PC-9 (cell line): ENCODE data around the gene HOXA9. TPM values are rescaled to one million over a fixed set of nuclear protein-coding genes. Genes with fewer than 3 reads are reported as not detected.

Experiments
- BruUV-seq: library from RNA; stranded (reverse); fragments of 400-500 nt; replicated peaks from 2 replicates; lab custom pipeline; 2021; lab: Mats Ljungman, UMichigan
- CTCF ChIA-PET: fragments of 300-600 bp; sonication (Branson Sonifier 250); formaldehyde crosslinking; loops from one replicate; lab custom pipeline; 2022; ENCODE audit warnings: antibody characterized with exemption; lab: Charles Lee
- POLR2A ChIA-PET: fragments of 300-600 bp; sonication (Branson Sonifier 250); formaldehyde crosslinking; loops from one replicate; lab custom pipeline; 2022; ENCODE audit warnings: antibody characterized with exemption; ENCODE audit not compliant: unreplicated experiment; lab: Charles Lee
- DNase-seq, 2 experiments: peaks; one replicate each; pipeline versions ENCODE4 v3.0.0 to v3.0.0-alpha.2; 2015 to 2022; ENCODE audit warnings: mixed read lengths in 1 of 2
- H2AFZ ChIP-seq: fragments of 200-600 bp; sonication (generic); 2 replicates; pipeline ENCODE4 v1.8.1; 2017; ENCODE audit warnings: antibody characterized with exemption
- H3F3A ChIP-seq: fragments of 200-600 bp; sonication (generic); 2 replicates; pipeline ENCODE4 v1.8.1; 2017; ENCODE audit warnings: antibody characterized with exemption, mild to moderate bottlenecking, low read depth; ENCODE audit not compliant: insufficient read depth
- H3K27ac ChIP-seq: fragments of 200-600 bp; sonication (generic); 2 replicates; pipeline ENCODE4 v1.6.1; 2016; ENCODE audit warnings: mixed run types
- H3K27me3 ChIP-seq: fragments of 200-600 bp; sonication (generic); 2 replicates; pipeline ENCODE4 v1.6.1; 2016; ENCODE audit warnings: low read depth, mixed run types; ENCODE audit not compliant: insufficient read depth
- H3K36me3 ChIP-seq: fragments of 200-600 bp; sonication (generic); 2 replicates; pipeline ENCODE4 v1.6.1; 2016; ENCODE audit warnings: low read depth, mixed run types
- H3K4me1 ChIP-seq: fragments of 200-600 bp; sonication (generic); replicated peaks from 2 replicates; pipeline ENCODE4 v1.6.1; 2016; ENCODE audit warnings: mixed run types; ENCODE audit not compliant: insufficient read depth
- H3K4me2 ChIP-seq: fragments of 200-600 bp; sonication (generic); 2 replicates; pipeline ENCODE4 v1.6.1; 2017; ENCODE audit warnings: mixed run types
- H3K4me3 ChIP-seq: fragments of 200-600 bp; sonication (generic); 2 replicates; pipeline ENCODE4 v1.6.1; 2016; ENCODE audit warnings: mixed run types
- H3K79me2 ChIP-seq: fragments of 200-600 bp; sonication (generic); 2 replicates; pipeline ENCODE4 v1.6.1; 2017; ENCODE audit warnings: low read depth, mixed run types
- H3K9me2 ChIP-seq: fragments of 200-600 bp; sonication (generic); 2 replicates; pipeline ENCODE4 v1.8.1; 2017; ENCODE audit warnings: mild to moderate bottlenecking; ENCODE audit not compliant: insufficient read depth
- H3K9me3 ChIP-seq: fragments of 200-600 bp; sonication (generic); 2 replicates; pipeline ENCODE4 v1.8.1; 2016; ENCODE audit warnings: low read depth; ENCODE audit not compliant: insufficient read depth
- H4K20me1 ChIP-seq: fragments of 200-600 bp; sonication (generic); 2 replicates; pipeline ENCODE4 v1.8.1; 2017; ENCODE audit not compliant: insufficient read depth
- CTCF ChIP-seq: fragments of 200-600 bp; sonication (generic); conservative IDR thresholded peaks from 2 replicates; pipeline ENCODE4 v1.6.1; 2017; ENCODE audit warnings: mixed run types, antibody characterized with exemption, mild to moderate bottlenecking, moderate library complexity
- EZH2 ChIP-seq: fragments of 200-600 bp; sonication (generic); IDR thresholded peaks from 2 replicates; pipeline ENCODE4 v1.8.0; 2017; ENCODE audit warnings: antibody characterized with exemption, low read depth
- intact Hi-C: fragments of 100-400 bp; cut with micrococcal nuclease; formaldehyde crosslinking; loops from one replicate; pipeline ENCODE4 v1.10.0; 2022; ENCODE audit not compliant: unreplicated experiment
- total RNA-seq: library from RNA; stranded (reverse); gene quantifications from 2 replicates; pipeline ENCODE4 v1.2.3, GENCODE V29; 2021

Gene HOXA9
- total RNA-seq, 1 experiment from 2014 or later, result 2.5 TPM

DNA sequence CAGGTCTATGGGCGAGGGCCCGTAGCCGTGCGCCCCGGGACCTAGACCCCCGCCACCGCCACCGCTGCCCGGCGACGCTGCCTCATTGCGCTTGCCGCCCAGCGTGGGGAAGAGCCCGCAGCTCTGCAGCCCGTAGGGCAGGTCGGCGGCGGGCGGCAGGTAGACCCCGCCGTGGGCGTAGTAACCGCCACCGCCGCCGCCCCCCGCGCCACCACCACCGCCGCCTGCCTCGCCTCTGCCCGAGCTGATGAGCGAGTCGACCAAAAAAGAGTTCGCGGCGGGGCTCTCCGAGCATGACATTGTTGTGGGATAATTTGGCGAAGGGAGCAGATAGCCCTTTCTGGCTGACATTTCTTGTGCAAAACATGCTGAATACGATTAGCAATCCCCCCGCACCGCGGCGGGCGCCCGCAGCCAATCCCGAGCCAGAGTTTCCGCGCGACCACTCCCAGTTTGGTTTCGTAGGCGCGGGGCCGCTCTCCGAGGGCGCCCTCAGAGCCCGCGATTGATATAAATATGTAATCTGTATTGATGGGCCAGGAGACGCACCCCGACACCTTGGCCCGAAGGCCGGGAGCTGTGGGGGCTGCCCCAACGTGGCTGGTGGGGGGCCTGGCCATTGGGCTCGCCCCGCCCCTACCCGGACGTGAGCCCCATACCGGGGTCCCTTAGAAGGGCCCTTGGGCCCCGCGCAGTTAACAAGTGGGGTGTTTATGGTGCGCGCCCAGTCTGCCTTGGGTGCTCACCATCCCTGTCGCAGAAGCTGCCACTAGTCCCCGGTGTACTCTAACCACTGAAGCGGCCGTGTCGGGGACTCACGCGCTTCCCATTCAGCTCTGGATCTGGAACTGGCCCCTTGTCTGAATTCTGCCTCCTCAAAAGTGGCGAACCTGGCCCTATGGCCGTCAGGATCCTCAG is 8.9 kb upstream of the HOXA9 start, which contains the start of gene HOXA10:
TSS of gene HOXA10 (minus strand) at position 365 of the 918 bp plus-strand sequence. CDS start at position 351, 14 bp downstream.
- peaks cover 13% of the 10 kb centered on the region for H3K4me1 ChIP-seq
- no TSS peak for BruUV-seq
- H2AFZ ChIP-seq, result no peak within 1 kb of the TSS
- peaks cover 18% of the 10 kb centered on the region; the same call in 1 of the 2 replicates for H3F3A ChIP-seq
- no peak for DNase-seq
- H3K79me2 ChIP-seq, result no peaks in the 10 kb centered on the region
- H4K20me1 ChIP-seq, result no peaks in the 10 kb centered on the region
- no peaks in the 10 kb centered on the region for H3K9me3 ChIP-seq
- H3K36me3 ChIP-seq, result no peaks in the 10 kb centered on the region
- no peak within 1 kb of the TSS for H3K27ac ChIP-seq
- intact Hi-C loops, result no loop called here
- no peak within 1 kb of the TSS for H3K4me3 ChIP-seq
- no peak for TF ChIP-seq CTCF
- no peak for TF ChIP-seq EZH2
- no peaks in the 10 kb centered on the region for H3K9me2 ChIP-seq
- CTCF ChIA-PET, result no interaction called here
- H3K4me2 ChIP-seq, result no peak within 1 kb of the TSS
- no peaks in the 10 kb centered on the region for H3K27me3 ChIP-seq
- POLR2A ChIA-PET, result no interaction called here

DNA sequence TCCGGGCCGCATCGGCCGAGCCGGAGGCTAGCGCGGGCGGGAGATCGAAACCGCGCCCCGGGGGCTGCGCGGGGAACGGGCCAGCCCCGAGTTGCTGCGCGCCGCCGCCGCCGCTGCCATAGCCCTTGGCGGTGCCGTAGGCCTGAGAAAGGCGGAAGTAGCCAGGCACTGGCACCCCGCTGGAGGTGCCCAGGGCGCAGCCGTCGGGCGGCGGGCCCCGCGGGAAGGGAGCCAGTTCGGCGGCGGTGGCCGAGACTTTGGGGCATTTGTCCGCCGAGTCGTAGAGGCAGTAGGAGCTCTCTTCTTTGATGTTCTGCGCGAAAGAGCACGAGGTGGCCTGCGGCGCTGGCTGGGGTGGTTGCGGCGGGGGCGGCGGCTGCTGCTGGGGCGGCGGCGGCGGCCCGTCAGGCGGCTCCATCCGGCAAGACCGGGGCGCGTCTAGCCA is 8.2 kb upstream of the HOXA9 start:
- Histone ChIP-seq H3K79me2 (no peaks in the 10 kb centered on the region), H3K27ac (no peak overlapping the region)

More for the DNA sequence above, 8.2 kb upstream of the HOXA9 start:
- Histone ChIP-seq H3F3A (peaks cover 17% of the 10 kb centered on the region), H2AFZ (no peak overlapping the region), H3K36me3 (no peaks in the 10 kb centered on the region), H3K9me3 (no peaks in the 10 kb centered on the region), H3K4me3 (no peak overlapping the region), H3K27me3 (no peaks in the 10 kb centered on the region), H4K20me1 (no peaks in the 10 kb centered on the region), H3K4me2 (no peak overlapping the region), H3K4me1 (peaks cover 19% of the 10 kb centered on the region), H3K9me2 (no peaks in the 10 kb centered on the region)
- ChIA-PET CTCF (no interaction called here), POLR2A (no interaction called here)
- DNase-seq, result no peak
- BruUV-seq, result no TSS peak
- TF ChIP-seq CTCF (no peak), EZH2 (no peak)
- intact Hi-C loops, result no loop called here
